ENCODE measurements around the gene PCDHAC2.

The PCDHAC2 gene

DNA sequence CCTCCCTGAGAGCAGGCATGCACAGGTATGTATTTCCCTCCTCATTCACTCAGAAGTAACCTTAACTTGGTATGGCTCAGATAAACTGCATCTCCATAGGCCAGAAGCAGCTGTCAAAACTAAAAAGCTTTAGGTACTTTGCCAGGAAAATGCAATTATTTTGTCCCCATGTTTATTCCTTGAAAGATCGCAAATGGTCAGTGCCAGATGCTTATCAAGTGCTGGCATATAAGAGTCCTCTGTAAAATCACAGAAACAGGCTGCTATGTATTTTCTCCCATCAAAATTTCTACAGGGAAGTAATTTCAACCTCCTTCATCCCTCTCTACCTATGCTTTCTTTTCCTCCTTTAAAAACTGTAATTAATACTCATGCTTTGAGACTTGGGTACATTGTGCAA lies 12.7 kb downstream of the PCDHAC2 start:
- Histone ChIP-seq H3K4me3 (ENCODE audit: low read depth, low read length) (no peak overlapping the region), H3K27me3 (ENCODE audit: insufficient read depth, low read depth, severe bottlenecking) (no peaks in the 10 kb centered on the region), H3K27ac (no peak overlapping the region), H3K9me3 (ENCODE audit: severe bottlenecking) (no peaks in the 10 kb centered on the region), H3K36me3 (peaks cover 18% of the 10 kb centered on the region)
- no peak for DNase-seq
- no peak for TF ChIP-seq CTCF (IDR thresholded peaks at IDR 0.05; ENCODE audit: low read depth, low read length)

DNA sequence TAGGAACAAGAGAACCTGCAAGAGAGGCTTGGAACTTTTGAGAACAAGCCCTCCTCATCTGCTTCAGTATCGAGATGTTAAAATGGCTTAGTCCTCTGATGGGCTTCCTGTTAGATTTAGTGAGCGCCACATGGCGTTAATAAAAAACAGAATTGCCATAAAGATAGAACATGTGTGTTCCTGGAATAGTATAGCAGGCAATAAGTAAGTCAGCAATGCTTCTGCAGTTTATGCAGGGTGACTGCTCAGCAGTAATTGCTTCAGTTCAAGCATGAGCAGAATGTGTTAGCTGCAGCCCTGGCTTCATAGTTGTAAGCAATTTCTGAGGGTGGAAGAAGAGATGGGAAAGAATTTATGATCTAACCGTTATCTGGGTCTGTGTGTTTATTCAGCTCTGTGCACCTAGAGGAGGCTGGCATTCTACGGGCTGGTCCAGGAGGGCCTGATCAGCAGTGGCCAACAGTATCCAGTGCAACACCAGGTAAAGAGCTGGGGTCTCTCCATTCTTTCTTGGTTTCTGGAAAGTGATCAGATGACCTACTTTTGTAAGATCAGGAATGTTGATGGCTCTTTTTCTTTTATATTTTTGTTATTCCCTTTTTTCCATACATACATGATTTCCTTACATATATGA lies 15.9 kb downstream of the PCDHAC2 start:
- no peaks in the 10 kb centered on the region for H3K9me3 ChIP-seq (ENCODE audit: severe bottlenecking)
- peaks cover 22% of the 10 kb centered on the region for H3K36me3 ChIP-seq
- H3K27me3 ChIP-seq (ENCODE audit: insufficient read depth, low read depth, severe bottlenecking), result no peaks in the 10 kb centered on the region
- no peak overlapping the region for H3K4me3 ChIP-seq (ENCODE audit: low read depth, low read length)
- no peak for DNase-seq
- TF ChIP-seq CTCF (IDR thresholded peaks at IDR 0.05; ENCODE audit: low read depth, low read length), result no peak
- H3K27ac ChIP-seq, result no peak overlapping the region

- no peaks in the 10 kb centered on the region for H3K9me3 ChIP-seq (ENCODE audit: severe bottlenecking)
- H3K27ac ChIP-seq, result peak overlapping the region; percentile 41
- TF ChIP-seq CTCF (IDR thresholded peaks at IDR 0.05; ENCODE audit: low read depth, low read length), result no peak
- no peak for DNase-seq
- no peaks in the 10 kb centered on the region for H3K27me3 ChIP-seq (ENCODE audit: insufficient read depth, low read depth, severe bottlenecking)
- H3K36me3 ChIP-seq, result peaks cover 22% of the 10 kb centered on the region
- no peak overlapping the region for H3K4me3 ChIP-seq (ENCODE audit: low read depth, low read length)
These were observed 19.8 kb downstream of the PCDHAC2 start for GRCh38 chr5:140986117-140986521.

DNA sequence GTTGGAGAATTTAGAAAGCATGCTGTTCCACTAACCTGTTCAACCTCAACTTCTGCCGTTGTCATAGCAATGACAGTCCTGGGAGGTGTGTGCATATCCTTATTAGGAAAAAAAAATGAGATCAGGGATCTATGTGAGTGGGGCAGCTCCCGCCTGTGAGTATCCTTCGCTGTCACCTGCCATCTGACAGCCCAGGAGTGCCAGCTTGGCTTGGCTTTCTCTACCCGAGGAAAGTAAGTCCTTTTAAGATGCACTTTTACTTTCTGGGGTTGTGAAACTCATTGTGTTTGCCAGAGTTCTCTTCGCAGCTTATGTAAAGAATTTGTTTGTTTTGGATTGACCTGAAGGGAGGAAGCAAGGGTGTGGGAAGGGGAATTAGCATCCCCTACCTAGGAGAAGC lies 21.8 kb downstream of the PCDHAC2 start:
- H3K36me3 ChIP-seq, result peaks cover 15% of the 10 kb centered on the region
- no peak for TF ChIP-seq CTCF (IDR thresholded peaks at IDR 0.05; ENCODE audit: low read depth, low read length)
- no peak overlapping the region for H3K27ac ChIP-seq
- H3K4me3 ChIP-seq (ENCODE audit: low read depth, low read length), result no peak overlapping the region
- no peak for DNase-seq
- no peaks in the 10 kb centered on the region for H3K9me3 ChIP-seq (ENCODE audit: severe bottlenecking)
- H3K27me3 ChIP-seq (ENCODE audit: insufficient read depth, low read depth, severe bottlenecking), result no peaks in the 10 kb centered on the region

GRCh38 chr5:140988608-140989007 lies 22.3 kb downstream of the PCDHAC2 start:
- no peak for DNase-seq
- no peak overlapping the region for H3K4me3 ChIP-seq (ENCODE audit: low read depth, low read length)
- no peak overlapping the region for H3K27ac ChIP-seq
- peaks cover 10% of the 10 kb centered on the region for H3K36me3 ChIP-seq
- no peaks in the 10 kb centered on the region for H3K9me3 ChIP-seq (ENCODE audit: severe bottlenecking)
- H3K27me3 ChIP-seq (ENCODE audit: insufficient read depth, low read depth, severe bottlenecking), result no peaks in the 10 kb centered on the region
- no peak for TF ChIP-seq CTCF (IDR thresholded peaks at IDR 0.05; ENCODE audit: low read depth, low read length)
